Ovary (tissue), 9 donors: ENCODE results near the gene EFCAB6. TPM values are rescaled to one million over a fixed set of nuclear protein-coding genes. Genes with fewer than 3 reads are reported as not detected.

Experiments
- DNase-seq, 5 donors: peaks; one replicate each; pipeline ENCODE4 v3.0.0-alpha.2; 2019 to 2020
- H3K27ac ChIP-seq, 2 donors: fragments of 200-600 bp; one replicate each; pipeline versions ENCODE4 v1.5.1 to v1.8.0; 2019 to 2022
- H3K27me3 ChIP-seq: fragments of 200-600 bp; one replicate; pipeline ENCODE4 v1.8.0; 2022
- H3K36me3 ChIP-seq: fragments of 200-600 bp; sonication (generic); one replicate; pipeline ENCODE4 v1.5.1; 2019
- H3K4me1 ChIP-seq: one replicate; pipeline ENCODE4 v1.8.1; 2013; ENCODE audit warnings: mild to moderate bottlenecking, moderate library complexity; ENCODE audit not compliant: insufficient read depth
- H3K4me3 ChIP-seq: fragments of 200-600 bp; sonication (generic); one replicate; pipeline ENCODE4 v1.5.1; 2017
- H3K9me3 ChIP-seq, 2 donors: fragments of 200-600 bp in 1 of 2; sonication (generic) in 1 of 2; one replicate each; pipeline versions ENCODE4 v1.5.1 to v1.8.1; 2013 to 2019; ENCODE audit warnings: mild to moderate bottlenecking in 1 of 2, moderate library complexity in 1 of 2
- CTCF ChIP-seq, 3 donors: fragments of 450-650 bp in 2 of 3; fragments of 200-600 bp in 1 of 3; IDR thresholded peaks; one replicate each; pipeline versions ENCODE4 v1.5.1 to v1.8.0; 2016 to 2022; ENCODE audit warnings: antibody characterized with exemption in 3 of 3, mild to moderate bottlenecking in 1 of 3
- EP300 ChIP-seq: sonication (generic); formaldehyde crosslinking; IDR thresholded peaks from one replicate; pipeline ENCODE4 v1.6.1; 2017; ENCODE audit warnings: antibody characterized with exemption
- POLR2A ChIP-seq: fragments of 450-650 bp; IDR thresholded peaks from one replicate; pipeline ENCODE4 v1.6.1; 2017; ENCODE audit warnings: antibody characterized with exemption, mild to moderate bottlenecking, moderate library complexity
- WGBS, 3 donors: extraction: QIAGEN DNeasy Blood & Tissue Kit in 1 of 3; methylation state at CpG; one replicate each; pipeline versions ENCODE4 v1.1.5 to v1.1.7; 2013 to 2017; 5-methylcytosine and 5-hydroxymethylcytosine counted together
- intact Hi-C, 4 donors: fragments of 100-400 bp; cut with DNase I; formaldehyde crosslinking; loops; one replicate each; pipeline versions ENCODE4 v1.11.0 to v1.15.1; 2022 to 2023
- polyA plus RNA-seq, 2 donors: library from polyadenylated mRNA; stranded (reverse); fragments of 200-250 nt in 1 of 2; fragments of 350-450 nt in 1 of 2; fragmentation: Illumina TruSeq in 1 of 2; extraction: RNeasy Lipid Tissue Mini Kit (QIAGEN cat#74804) in 1 of 2; gene quantifications; one replicate each; pipeline ENCODE4 v1.2.3, GENCODE V29; 2013 to 2014
- total RNA-seq, 7 donors: library from RNA; depleted of rRNA in 2 of 7; stranded (reverse); fragments of >200 nt in 2 of 7; fragmentation: NEBNext Ultra II Directional in 3 of 7; extraction: Animal tissue kit (Norgen Biotek cat#: 25700) in 3 of 7; gene quantifications; one replicate each; pipeline versions ENCODE4 v1.1.0 to v1.2.4, GENCODE V29; 2016 to 2023
- donor health status: DM: no; HTN: no; CAD: no; lungs with moderate emphysema.
- donor health status: DM: no; HTN: no; CAD: no.
- donor health status: Bipolar disorder and iron deficiency.
- donor health status: DM: yes; HTN: yes; CAD: no.
- donor health status: DM: no; HTN: no; CAD: no.
- donor health status: DM: yes; HTN: yes; CAD: no.

EFCAB6 gene
- total and polyA plus RNA-seq, 9 donors = 1.00 to 17.5 (median 6.7) TPM

- 77 to 81% (median 80%) methylated on average over 31 of the region's 31 CpGs for WGBS, 3 donors
- no peaks in the 10 kb centered on the region for H3K4me1 ChIP-seq
These were observed 297.5 kb downstream of the EFCAB6 start for GRCh38 chr22:43514476-43515157.

GRCh38 chr22:43512279-43512678 is 299.8 kb downstream of the EFCAB6 start:
- Histone ChIP-seq H3K27ac (no peak overlapping the region), H3K36me3 (no peaks in the 10 kb centered on the region), H3K27me3 (no peaks in the 10 kb centered on the region), H3K9me3 (no peaks in the 10 kb centered on the region), H3K4me3 (no peak overlapping the region), H3K4me1 (no peaks in the 10 kb centered on the region)
- DNase-seq = no peak
- intact Hi-C loops = no loop called here
- WGBS, 3 donors = 67 to 76% (median 75%) methylated on average over 7 to 8 of the region's 8 CpGs
- TF ChIP-seq EP300 (no peak), POLR2A (no peak), CTCF (IDR thresholded peaks at IDR 0.05) (no peak)

More at GRCh38 chr22:43514476-43515157, 297.5 kb downstream of the EFCAB6 start:
- H3K36me3 ChIP-seq = no peaks in the 10 kb centered on the region
- intact Hi-C loops = no loop called here
- TF ChIP-seq POLR2A (no peak), CTCF (IDR thresholded peaks at IDR 0.05) (no peak), EP300 (no peak)
- H3K27me3 ChIP-seq = no peaks in the 10 kb centered on the region
- no peak overlapping the region for H3K4me3 ChIP-seq
- H3K27ac ChIP-seq = no peak overlapping the region
- no peaks in the 10 kb centered on the region for H3K9me3 ChIP-seq
- no peak for DNase-seq

- H3K4me1 ChIP-seq = no peaks in the 10 kb centered on the region
- no peaks in the 10 kb centered on the region for H3K27me3 ChIP-seq
- no peak overlapping the region for H3K4me3 ChIP-seq
- intact Hi-C loops = no loop called here
- DNase-seq = no peak
- H3K9me3 ChIP-seq = no peaks in the 10 kb centered on the region
- no peaks in the 10 kb centered on the region for H3K36me3 ChIP-seq
- TF ChIP-seq POLR2A = no peak
- TF ChIP-seq CTCF (IDR thresholded peaks at IDR 0.05) = no peak
- TF ChIP-seq EP300 = no peak
- H3K27ac ChIP-seq = no peak overlapping the region
- WGBS, 3 donors = 80 to 83% (median 80%) methylated on average over 16 of the region's 16 CpGs
These were observed 300.7 kb downstream of the EFCAB6 start for GRCh38 chr22:43511276-43511910.

- 89 to 91% (median 90%) methylated on average over 9 of the region's 9 CpGs for WGBS, 3 donors
- TF ChIP-seq CTCF (IDR thresholded peaks at IDR 0.05) (no peak), POLR2A (no peak), EP300 (no peak)
- H3K27ac ChIP-seq = no peak overlapping the region
- H3K36me3 ChIP-seq = no peaks in the 10 kb centered on the region
- H3K4me3 ChIP-seq = no peak overlapping the region
- DNase-seq = no peak
- no peaks in the 10 kb centered on the region for H3K27me3 ChIP-seq
- intact Hi-C loops = no loop called here
- no peaks in the 10 kb centered on the region for H3K4me1 ChIP-seq
- no peaks in the 10 kb centered on the region for H3K9me3 ChIP-seq
These were observed 301.6 kb downstream of the EFCAB6 start for GRCh38 chr22:43510281-43511070.
